GM23338 (cell line): ENCODE results near the gene FIBP. TPM values are rescaled to one million over a fixed set of nuclear protein-coding genes. Genes with fewer than 3 reads are reported as not detected.

Source experiments
- ATAC-seq: fragments of 200-7000 bp; cut with Tn5 transposase; 3 replicates; pipeline ENCODE4 v1.9.1; 2020
- DNase-seq: peaks from one replicate; pipeline ENCODE4 v3.0.0-alpha.2; 2015; ENCODE audit warnings: low spot score
- H2AFZ ChIP-seq: fragments of 200-600 bp; sonication (generic); 2 replicates; pipeline ENCODE4 v1.8.0; 2016; ENCODE audit warnings: antibody characterized with exemption, mild to moderate bottlenecking, moderate library complexity
- H3F3A ChIP-seq: fragments of 200-600 bp; sonication (generic); replicated peaks from 2 replicates; pipeline ENCODE4 v1.8.0; 2017; ENCODE audit warnings: antibody characterized with exemption, mixed run types, low read depth
- H3K27ac ChIP-seq: fragments of 200-600 bp; sonication (generic); 2 replicates; pipeline ENCODE4 v1.6.1; 2016; ENCODE audit warnings: low read depth
- H3K27me3 ChIP-seq: fragments of 200-600 bp; sonication (generic); 2 replicates; pipeline ENCODE4 v1.8.0; 2016; ENCODE audit warnings: mild to moderate bottlenecking, mixed run types, moderate library complexity; ENCODE audit not compliant: insufficient read depth
- H3K36me3 ChIP-seq: fragments of 200-600 bp; sonication (generic); 2 replicates; pipeline ENCODE4 v1.8.0; 2016; ENCODE audit warnings: mild to moderate bottlenecking; ENCODE audit not compliant: insufficient read depth
- H3K4me1 ChIP-seq: fragments of 200-600 bp; sonication (generic); 2 replicates; pipeline ENCODE4 v1.8.0; 2016; ENCODE audit warnings: mild to moderate bottlenecking, moderate library complexity; ENCODE audit not compliant: insufficient read depth
- H3K4me2 ChIP-seq: fragments of 200-600 bp; sonication (generic); 2 replicates; pipeline ENCODE4 v1.7.1; 2017; ENCODE audit warnings: mixed run types
- H3K4me3 ChIP-seq: fragments of 200-600 bp; sonication (generic); 2 replicates; pipeline ENCODE4 v1.6.1; 2016; ENCODE audit warnings: mixed run types
- H3K79me2 ChIP-seq: fragments of 200-600 bp; sonication (generic); replicated peaks from 2 replicates; pipeline ENCODE4 v1.8.0; 2017; ENCODE audit warnings: mild to moderate bottlenecking; ENCODE audit not compliant: insufficient read depth
- H3K9me2 ChIP-seq: fragments of 200-600 bp; sonication (generic); 2 replicates; pipeline ENCODE4 v1.8.0; 2017; ENCODE audit not compliant: insufficient read depth
- H4K20me1 ChIP-seq: fragments of 200-600 bp; sonication (generic); replicated peaks from 2 replicates; pipeline ENCODE4 v1.8.0; 2017; ENCODE audit warnings: mild to moderate bottlenecking; ENCODE audit not compliant: insufficient read depth
- H3K27ac Mint-ChIP-seq: 2 replicates; pipeline ENCODE4 v1.8.0; 2020; ENCODE audit warnings: inconsistent platforms, mild to moderate bottlenecking, moderate library complexity, mixed read lengths
- H3K27me3 Mint-ChIP-seq: 3 replicates; pipeline ENCODE4 v1.8.0; 2022; ENCODE audit warnings: low read depth, mild to moderate bottlenecking, moderate library complexity, mixed read lengths, inconsistent platforms; ENCODE audit not compliant: insufficient read depth, poor library complexity
- H3K36me3 Mint-ChIP-seq: 3 replicates; pipeline ENCODE4 v1.8.0; 2021; ENCODE audit warnings: low read depth, mild to moderate bottlenecking, inconsistent platforms, moderate library complexity, mixed read lengths
- H3K4me1 Mint-ChIP-seq: 3 replicates; pipeline ENCODE4 v1.8.0; 2020; ENCODE audit warnings: mild to moderate bottlenecking, inconsistent platforms, mixed read lengths
- H3K4me3 Mint-ChIP-seq: 3 replicates; pipeline ENCODE4 v1.8.0; 2021; ENCODE audit warnings: moderate library complexity, mild to moderate bottlenecking, inconsistent platforms, mixed read lengths
- H3K9me3 Mint-ChIP-seq: 3 replicates; pipeline ENCODE4 v1.8.0; 2020; ENCODE audit warnings: moderate library complexity, mild to moderate bottlenecking, inconsistent platforms, mixed read lengths
- CREB1 ChIP-seq: fragments of 250-450 bp; sonication (Bioruptor Pico); IDR thresholded peaks from 2 replicates; pipeline ENCODE4 v1.5.0; 2020; ENCODE audit warnings: low read depth, mild to moderate bottlenecking, moderate library complexity
- CTCF ChIP-seq, 2 experiments: fragments of 200-600 bp in 1 of 2; sonication (generic) in 1 of 2; conservative IDR thresholded peaks; 2 replicates each; pipeline versions ENCODE4 v1.5.1 to v1.6.1; 2016 to 2017; ENCODE audit warnings: antibody characterized with exemption in 2 of 2, low read depth in 2 of 2, mild to moderate bottlenecking in 2 of 2, moderate library complexity in 1 of 2
- EZH2 ChIP-seq: fragments of 200-600 bp; sonication (generic); IDR thresholded peaks from one replicate; pipeline ENCODE4 v1.8.0; 2017; ENCODE audit warnings: antibody characterized with exemption, mild to moderate bottlenecking, low read depth; ENCODE audit not compliant: unreplicated experiment
- POLR2AphosphoS5 ChIP-seq: IDR thresholded peaks from 2 replicates; pipeline ENCODE4 v1.6.1; 2016; ENCODE audit warnings: antibody characterized with exemption, low read depth
- STAT1 ChIP-seq: IDR thresholded peaks from one replicate; pipeline ENCODE4 v1.6.1; 2016; ENCODE audit warnings: antibody characterized with exemption; ENCODE audit not compliant: unreplicated experiment
- ZNF462 ChIP-seq: fragments of 250-450 bp; sonication (Bioruptor Pico); IDR thresholded peaks from 2 replicates; pipeline ENCODE4 v1.5.0; 2020; ENCODE audit warnings: mild to moderate bottlenecking, moderate library complexity
- polyA plus RNA-seq: library from polyadenylated mRNA; unstranded; fragments of >200 nt; fragmentation: Nextera tagmentation; extraction: Ambion mirVana; gene quantifications from 2 replicates; pipeline ENCODE4 v1.2.1, GENCODE V29; 2016
- total RNA-seq: library from RNA; depleted of rRNA; stranded (reverse); fragments of >200 nt; shearing (Covaris generic); gene quantifications from 2 replicates; pipeline ENCODE4 v1.2.3, GENCODE V29; 2014

The FIBP gene
- total and polyA plus RNA-seq, 2 experiments from 2014 or later, result 79.0 to 102 TPM

GRCh38 chr11:65885231-65885630 is 3.0 kb downstream of the FIBP start:
- TF ChIP-seq CREB1 (CRISPR knock-in tag) (no peak), ZNF462 (no peak), STAT1 (no peak), POLR2AphosphoS5 (no peak), EZH2 (no peak), CTCF (conservative IDR thresholded peaks at IDR 0.05; ENCODE audit: low read depth in 2 of 2) (no peak)
- Mint-ChIP-seq H3K4me1 (peaks cover 27% of the 10 kb centered on the region), H3K27me3 (peaks cover 26% of the 10 kb centered on the region), H3K4me3 (no peak overlapping the region), H3K36me3 (peaks cover 45% of the 10 kb centered on the region), H3K9me3 (peaks cover 2% of the 10 kb centered on the region; the same call in 1 of the 3 replicates), H3K27ac (no peak overlapping the region)
- DNase-seq, result no peak
- Histone ChIP-seq H3K9me2 (no peaks in the 10 kb centered on the region), H3K27ac (no peak overlapping the region), H3K27me3 (peaks cover 13% of the 10 kb centered on the region), H4K20me1 (peaks cover 18% of the 10 kb centered on the region; the same call in 1 of the 2 replicates), H3K4me3 (no peak overlapping the region), H3K79me2 (0 out of 2 replicates have a peak, but pooled peaks cover 9% of the 10 kb centered on the region), H3K36me3 (peaks cover 14% of the 10 kb centered on the region; the same call in 1 of the 2 replicates), H3F3A (peaks cover 39% of the 10 kb centered on the region), H2AFZ (no peak overlapping the region), H3K4me2 (no peak overlapping the region), H3K4me1 (peaks cover 20% of the 10 kb centered on the region)
- no peak for ATAC-seq
